Neural progenitor cell (in vitro differentiated cells): ENCODE data around the gene OPRD1. TPM values are rescaled to one million over a fixed set of nuclear protein-coding genes. Genes with fewer than 3 reads are reported as not detected.

Source experiments
- DNase-seq: peaks from one replicate; pipeline ENCODE4 v3.0.0-alpha.2; 2016; ENCODE audit warnings: low spot score
- H2AFZ ChIP-seq: fragments of 200-600 bp; sonication (generic); replicated peaks from 2 replicates; pipeline ENCODE4 v1.6.1; 2016; ENCODE audit warnings: antibody characterized with exemption
- H3F3A ChIP-seq: fragments of 200-600 bp; sonication (generic); 2 replicates; pipeline ENCODE4 v1.6.1; 2016; ENCODE audit warnings: antibody characterized with exemption, low read depth
- H3K27ac ChIP-seq: fragments of 200-600 bp; sonication (generic); 2 replicates; pipeline ENCODE4 v1.5.1; 2016; ENCODE audit warnings: mild to moderate bottlenecking
- H3K27me3 ChIP-seq: fragments of 200-600 bp; sonication (generic); 2 replicates; pipeline ENCODE4 v1.6.1; 2016; ENCODE audit warnings: mild to moderate bottlenecking, moderate library complexity
- H3K36me3 ChIP-seq: fragments of 200-600 bp; sonication (generic); 2 replicates; pipeline ENCODE4 v1.5.1; 2016
- H3K4me1 ChIP-seq: fragments of 200-600 bp; sonication (generic); 2 replicates; pipeline ENCODE4 v1.6.1; 2016; ENCODE audit warnings: mixed run types
- H3K4me2 ChIP-seq: fragments of 200-600 bp; sonication (generic); 2 replicates; pipeline ENCODE4 v1.6.1; 2016
- H3K4me3 ChIP-seq: fragments of 200-600 bp; sonication (generic); 2 replicates; pipeline ENCODE4 v1.5.1; 2016
- H3K79me2 ChIP-seq: fragments of 200-600 bp; sonication (generic); 2 replicates; pipeline ENCODE4 v1.6.1; 2016; ENCODE audit warnings: low read depth
- H3K9ac ChIP-seq: fragments of 200-600 bp; sonication (generic); 2 replicates; pipeline ENCODE4 v1.6.1; 2016
- H3K9me3 ChIP-seq: fragments of 200-600 bp; sonication (generic); 2 replicates; pipeline ENCODE4 v1.5.1; 2016; ENCODE audit warnings: low read depth
- H4K20me1 ChIP-seq: fragments of 200-600 bp; sonication (generic); 2 replicates; pipeline ENCODE4 v1.6.1; 2016; ENCODE audit warnings: low read depth
- H3K27ac Mint-ChIP-seq: 3 replicates; pipeline ENCODE4 v1.8.0; 2021; ENCODE audit warnings: mixed read lengths
- H3K27me3 Mint-ChIP-seq: 2 replicates; pipeline ENCODE4 v1.8.0; 2022; ENCODE audit warnings: low read depth, mild to moderate bottlenecking, inconsistent platforms, moderate library complexity, mixed read lengths; ENCODE audit not compliant: insufficient read depth
- H3K36me3 Mint-ChIP-seq: 3 replicates; pipeline ENCODE4 v1.8.0; 2021; ENCODE audit warnings: mixed read lengths
- H3K4me1 Mint-ChIP-seq: 3 replicates; pipeline ENCODE4 v1.8.0; 2021; ENCODE audit warnings: mixed read lengths
- H3K4me3 Mint-ChIP-seq: 3 replicates; pipeline ENCODE4 v1.8.0; 2021; ENCODE audit warnings: mild to moderate bottlenecking, moderate library complexity, mixed read lengths
- H3K9me3 Mint-ChIP-seq: 3 replicates; pipeline ENCODE4 v1.8.0; 2020; ENCODE audit warnings: mixed read lengths
- CTCF ChIP-seq: fragments of 200-600 bp; sonication (generic); IDR thresholded peaks from 2 replicates; pipeline ENCODE4 v1.5.1; 2017; ENCODE audit warnings: antibody characterized with exemption, mild to moderate bottlenecking
- EZH2 ChIP-seq: fragments of 200-600 bp; sonication (generic); IDR thresholded peaks from 2 replicates; pipeline ENCODE4 v1.6.1; 2017; ENCODE audit warnings: antibody characterized with exemption, mild to moderate bottlenecking, moderate library complexity
- EZH2phosphoT487 ChIP-seq: fragments of 200-600 bp; sonication (generic); IDR thresholded peaks from 2 replicates; pipeline ENCODE4 v1.6.1; 2017; ENCODE audit warnings: antibody characterized with exemption
- total RNA-seq: library from RNA; depleted of rRNA; stranded (reverse); fragments of >200 nt; gene quantifications from 2 replicates; pipeline ENCODE4 v1.2.3, GENCODE V29; 2015; ENCODE audit warnings: low replicate concordance

The OPRD1 gene
- total RNA-seq, 1 donor from 2014 or later = 0.37 TPM

DNA sequence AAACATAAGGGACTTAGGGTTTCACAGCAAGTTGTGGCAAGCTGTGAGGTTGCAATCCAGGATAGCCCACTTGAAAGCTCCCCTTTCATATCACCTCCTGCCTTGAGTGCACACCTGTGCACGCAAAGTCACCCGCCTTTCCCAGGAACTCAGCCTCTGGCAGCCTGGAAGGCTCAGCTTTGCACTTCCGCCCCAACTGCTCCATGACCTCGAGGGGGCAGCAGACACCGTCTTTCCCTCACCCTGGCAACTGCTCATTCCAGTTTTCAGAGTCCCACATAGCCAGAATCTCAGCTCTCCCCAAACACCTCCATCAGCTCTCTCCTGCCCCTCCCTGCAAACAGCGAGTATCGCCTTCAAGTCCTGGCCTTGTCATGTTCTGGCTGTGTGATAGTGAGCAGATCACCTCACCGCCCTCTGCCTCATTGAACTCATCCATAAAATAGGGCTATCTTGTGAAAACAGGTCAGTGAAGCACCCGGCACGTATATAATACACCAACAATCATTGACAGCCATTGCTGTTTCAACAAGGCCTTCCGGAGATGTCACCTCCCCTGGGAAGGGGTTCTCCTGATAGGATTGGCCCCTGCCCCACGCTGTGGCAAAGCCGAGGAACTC, 70.1 kb downstream of the OPRD1 start:
- Histone ChIP-seq H4K20me1 (no peaks in the 10 kb centered on the region), H3K4me3 (no peak overlapping the region), H3K9ac (no peak overlapping the region), H3K9me3 (no peaks in the 10 kb centered on the region), H3F3A (peaks cover 22% of the 10 kb centered on the region), H3K27ac (no peak overlapping the region), H3K4me2 (no peak overlapping the region), H3K27me3 (peaks cover 7% of the 10 kb centered on the region), H3K4me1 (peaks cover 21% of the 10 kb centered on the region), H3K79me2 (no peaks in the 10 kb centered on the region), H2AFZ (no peak overlapping the region), H3K36me3 (no peaks in the 10 kb centered on the region)
- DNase-seq = peak; percentile 93
- H3K36me3 Mint-ChIP-seq = no peaks in the 10 kb centered on the region
- no peak overlapping the region for H3K27ac Mint-ChIP-seq
- H3K9me3 Mint-ChIP-seq = no peaks in the 10 kb centered on the region
- peaks cover 27% of the 10 kb centered on the region for H3K4me1 Mint-ChIP-seq
- TF ChIP-seq EZH2 (no peak), CTCF (peak; percentile 94)
- H3K4me3 Mint-ChIP-seq = peak overlapping the region; percentile 5
- H3K27me3 Mint-ChIP-seq = peaks cover 14% of the 10 kb centered on the region

- Histone ChIP-seq H3K36me3 (no peaks in the 10 kb centered on the region), H3K79me2 (no peaks in the 10 kb centered on the region), H3K9ac (no peak overlapping the region), H3K9me3 (no peaks in the 10 kb centered on the region), H3K27me3 (peaks cover 18% of the 10 kb centered on the region), H3K4me2 (no peak overlapping the region), H4K20me1 (no peaks in the 10 kb centered on the region), H3K27ac (no peak overlapping the region), H3K4me1 (peaks cover 26% of the 10 kb centered on the region), H2AFZ (no peak overlapping the region), H3F3A (peaks cover 29% of the 10 kb centered on the region), H3K4me3 (no peak overlapping the region)
- H3K27ac Mint-ChIP-seq = peak overlapping the region; percentile 9
- DNase-seq = no peak
- no peak overlapping the region for H3K4me3 Mint-ChIP-seq
- peaks cover 16% of the 10 kb centered on the region for H3K27me3 Mint-ChIP-seq
- H3K36me3 Mint-ChIP-seq = no peaks in the 10 kb centered on the region
- no peaks in the 10 kb centered on the region for H3K9me3 Mint-ChIP-seq
- peaks cover 29% of the 10 kb centered on the region for H3K4me1 Mint-ChIP-seq
- TF ChIP-seq EZH2phosphoT487 = no peak
- TF ChIP-seq EZH2 = no peak
Measured at GRCh38 chr1:28883242-28883616, 71.3 kb downstream of the OPRD1 start.

GRCh38 chr1:28885472-28885877, 73.5 kb downstream of the OPRD1 start:
- no peak overlapping the region for H3K4me2 ChIP-seq

More at GRCh38 chr1:28885472-28885877, 73.5 kb downstream of the OPRD1 start:
- Histone ChIP-seq H3F3A (peaks cover 30% of the 10 kb centered on the region), H3K27me3 (peaks cover 25% of the 10 kb centered on the region), H2AFZ (no peak overlapping the region), H3K27ac (no peak overlapping the region), H3K79me2 (no peaks in the 10 kb centered on the region), H3K36me3 (no peaks in the 10 kb centered on the region), H3K4me3 (no peak overlapping the region), H3K9me3 (no peaks in the 10 kb centered on the region), H4K20me1 (no peaks in the 10 kb centered on the region), H3K4me1 (peaks cover 26% of the 10 kb centered on the region), H3K9ac (no peak overlapping the region)
- Mint-ChIP-seq H3K27me3 (peaks cover 22% of the 10 kb centered on the region), H3K4me3 (peak overlapping the region; percentile 48), H3K9me3 (no peaks in the 10 kb centered on the region), H3K36me3 (no peaks in the 10 kb centered on the region), H3K4me1 (peaks cover 29% of the 10 kb centered on the region), H3K27ac (no peak overlapping the region)
- DNase-seq = no peak
- TF ChIP-seq CTCF (no peak), EZH2 (no peak), EZH2phosphoT487 (no peak)
